K562 (cell line): ENCODE data around the gene ZNF574. TPM values are rescaled to one million over a fixed set of nuclear protein-coding genes. Genes with fewer than 3 reads are reported as not detected.
A peak's percentile ranks its signal among the peaks of the same experiment; 100 is the strongest.

Experiments
- ATAC-seq: fragments of 200-7000 bp; cut with Tn5 transposase; 3 replicates; pipeline ENCODE4 v1.9.1; 2020; ENCODE audit warnings: moderate library complexity
- BruUV-seq: library from RNA; stranded (reverse); fragments of 400-500 nt; replicated peaks from 2 replicates; lab custom pipeline; 2021; lab: Mats Ljungman, UMichigan
- CTCF ChIA-PET: fragments of 300-600 bp; formaldehyde crosslinking; extraction: SDS; loops from one replicate; lab custom pipeline; 2021; ENCODE audit warnings: low intra/inter-chr PET ratio; lab: Yijun Ruan, JAX
- POLR2A ChIA-PET: fragments of 300-600, 350-650 bp; sonication (Branson Sonifier 250); formaldehyde crosslinking; extraction: SDS; loops from one replicate; lab custom pipeline; 2021; ENCODE audit warnings: antibody characterized with exemption, inconsistent platforms; lab: Yijun Ruan, JAX
- DNase-seq, 4 experiments: peaks; one replicate each; pipeline versions ENCODE4 v3.0.0 to v3.0.0-alpha.2; 2011 to 2018; ENCODE audit warnings: low spot score in 3 of 4, mixed read lengths in 3 of 4; ENCODE audit errors: extremely low read depth in 1 of 4
- FAIRE-seq: peaks from 2 replicates; lab custom pipeline; 2011; peaks lifted over from hg19 to GRCh38; lab: Jason Lieb, UNC
- H2AFZ ChIP-seq: 2 replicates; pipeline ENCODE4 v1.6.0; 2011; ENCODE audit warnings: low read depth, low read length, control low read depth, inconsistent platforms
- H3K27ac ChIP-seq: fragments of 200-600 bp; 3 replicates; pipeline ENCODE4 v1.8.0; 2011; ENCODE audit warnings: low read depth, mild to moderate bottlenecking, control low read depth, inconsistent platforms, low read length, moderate library complexity, mixed read lengths; ENCODE audit errors: extremely low read depth
- H3K27me3 ChIP-seq, 2 experiments: fragments of 300-600 bp in 1 of 2; 2 replicates in 1 of 2; 3 replicates in 1 of 2; pipeline versions ENCODE4 v1.6.0 to v1.8.0; 2011; ENCODE audit warnings: inconsistent platforms in 2 of 2, low read length in 2 of 2, mild to moderate bottlenecking in 1 of 2, mixed read lengths in 1 of 2, moderate library complexity in 1 of 2; ENCODE audit not compliant: control insufficient read depth in 2 of 2, insufficient read depth in 2 of 2
- H3K36me3 ChIP-seq: fragments of 300-600 bp; 3 replicates; pipeline ENCODE4 v1.8.0; 2011; ENCODE audit warnings: mild to moderate bottlenecking, low read length, inconsistent platforms; ENCODE audit not compliant: control insufficient read depth, insufficient read depth
- H3K4me1 ChIP-seq, 2 experiments: fragments of 200-600 bp in 1 of 2; replicated peaks in 1 of 2; 2 replicates in 1 of 2; 3 replicates in 1 of 2; pipeline versions ENCODE4 v1.5.1 to v1.8.0; 2011; ENCODE audit warnings: inconsistent platforms in 2 of 2, low read length in 2 of 2, mild to moderate bottlenecking in 1 of 2, mixed read lengths in 1 of 2, moderate library complexity in 1 of 2; ENCODE audit not compliant: control insufficient read depth in 2 of 2, insufficient read depth in 2 of 2
- H3K4me2 ChIP-seq: 2 replicates; pipeline ENCODE4 v1.6.1; 2011; ENCODE audit warnings: low read length, control low read depth, inconsistent platforms, mixed read lengths; ENCODE audit not compliant: insufficient read depth
- H3K4me3 ChIP-seq: fragments of 200-600 bp; sonication (generic), shearing (Covaris generic); 2 replicates; pipeline ENCODE4 v1.5.1; 2016; ENCODE audit warnings: control low read depth, inconsistent platforms
- H3K79me2 ChIP-seq: fragments of 200-600 bp; 3 replicates; pipeline ENCODE4 v1.8.0; 2011; ENCODE audit warnings: low read length, inconsistent platforms; ENCODE audit not compliant: control insufficient read depth, insufficient read depth
- H3K9ac ChIP-seq, 2 experiments: 2 replicates each; pipeline versions ENCODE4 v1.6.0 to v1.6.1; 2011; ENCODE audit warnings: low read depth in 2 of 2, low read length in 2 of 2, control low read depth in 1 of 2, inconsistent platforms in 1 of 2, mild to moderate bottlenecking in 1 of 2, mixed read lengths in 1 of 2; ENCODE audit not compliant: insufficient read depth in 1 of 2
- H3K9me1 ChIP-seq: one replicate; pipeline ENCODE4 v1.6.0; 2011; ENCODE audit warnings: inconsistent platforms, mild to moderate bottlenecking, low read length, moderate library complexity; ENCODE audit not compliant: control insufficient read depth, insufficient read depth
- H3K9me3 ChIP-seq: replicated peaks from 2 replicates; pipeline ENCODE4 v1.5.1; 2011; ENCODE audit warnings: low read depth, low read length, inconsistent platforms; ENCODE audit not compliant: control insufficient read depth, insufficient read depth
- H4K20me1 ChIP-seq: replicated peaks from 2 replicates; pipeline ENCODE4 v1.6.1; 2011; ENCODE audit warnings: low read length, inconsistent platforms, mixed read lengths; ENCODE audit not compliant: control insufficient read depth, insufficient read depth
- C11orf30 ChIP-seq: fragments of 450-650 bp; IDR thresholded peaks from 2 replicates; pipeline ENCODE4 v1.6.1; 2016; ENCODE audit warnings: low read depth, mild to moderate bottlenecking
- IFI16 ChIP-seq: fragments of 250-450 bp; sonication (Bioruptor Pico); IDR thresholded peaks from 2 replicates; pipeline ENCODE4 v2.1.2; 2022; ENCODE audit warnings: mild to moderate bottlenecking, inconsistent platforms
- IRF2 ChIP-seq: sonication (generic); formaldehyde crosslinking; IDR thresholded peaks from 2 replicates; pipeline ENCODE4 v1.8.1; 2022; ENCODE audit warnings: mild to moderate bottlenecking, missing genetic modification reagents
- PHB2 ChIP-seq: fragments of 450-650 bp; IDR thresholded peaks from 2 replicates; pipeline ENCODE4 v1.6.1; 2017; ENCODE audit warnings: low read depth
- POLR2H ChIP-seq: IDR thresholded peaks from 2 replicates; pipeline ENCODE4 v1.6.1; 2016; ENCODE audit warnings: missing genetic modification characterization, low read depth, mild to moderate bottlenecking, control low read depth, missing compliant biosample characterization, moderate library complexity
- TCFL5 ChIP-seq: fragments of 250-450 bp; sonication (Bioruptor Pico); conservative IDR thresholded peaks from 2 replicates; pipeline ENCODE4 v1.6.1; 2021; ENCODE audit warnings: mild to moderate bottlenecking, moderate library complexity, matching md5 sums
- YY1 ChIP-seq, 3 experiments: IDR thresholded peaks; 2 replicates each; pipeline ENCODE4 v1.6.1; 2011; ENCODE audit warnings: low read length in 2 of 3, mild to moderate bottlenecking in 2 of 3, moderate library complexity in 2 of 3, borderline replicate concordance in 1 of 3, control low read depth in 1 of 3, low read depth in 1 of 3; ENCODE audit not compliant: insufficient read depth in 3 of 3, insufficient replicate concordance in 2 of 3, control insufficient read depth in 1 of 3, insufficient read length in 1 of 3; ENCODE audit errors: extremely low read depth in 1 of 3
- WGBS: fragments of 100-300 bp; shearing (Covaris generic); methylation state at CpG from one replicate; pipeline ENCODE4 v1.1.6; 2016; ENCODE audit warnings: low coverage, mixed read lengths; ENCODE audit not compliant: insufficient coverage; ENCODE audit errors: missing lambda C conversion rate; 5-methylcytosine and 5-hydroxymethylcytosine counted together
- in situ Hi-C: fragments of 300-500 bp; cut with MboI; formaldehyde crosslinking; loops from 4 replicates; pipeline ENCODE4 v1.15.0; 2018; ENCODE audit warnings: inconsistent platforms, mixed read lengths
- intact Hi-C: fragments of 100-400 bp; cut with micrococcal nuclease; formaldehyde crosslinking; loops from 2 replicates; pipeline ENCODE4 v1.14.2; 2022
- polyA plus RNA-seq, 8 experiments: library from polyadenylated mRNA; depleted of rRNA in 4 of 8; stranded (reverse) in 5 of 8; unstranded in 3 of 8; fragments of >200 nt; fragmentation: Nextera tagmentation in 2 of 8; fragmentation: Illumina TruSeq in 1 of 8; extraction: Ambion mirVana in 2 of 8; extraction: Trizol in 1 of 8; gene quantifications; 2 replicates each; pipeline versions ENCODE4 v1.2.1 to v1.2.3, GENCODE V29; 2011 to 2014; ENCODE audit warnings: inconsistent platforms in 1 of 8, missing spikeins in 1 of 8
- total RNA-seq, 7 experiments: library from RNA; depleted of rRNA in 6 of 7; stranded (reverse); fragments of >200 nt in 6 of 7; fragmentation: Illumina TruSeq in 2 of 7; extraction: Trizol in 2 of 7; gene quantifications; 2 replicates each; pipeline versions ENCODE4 v1.2.1 to v1.2.3, GENCODE V29; 2011 to 2021; ENCODE audit warnings: low replicate concordance in 1 of 7
- TF ChIP-seq, protein P1 (sequence below): sonication (generic); formaldehyde crosslinking; IDR thresholded peaks from 2 replicates; pipeline ENCODE4 v1.8.1; 2023; ENCODE audit warnings: mild to moderate bottlenecking, missing genetic modification reagents, moderate library complexity
- TF ChIP-seq, protein P2 (sequence below): fragments of 200-800 bp; sonication (Bioruptor generic); IDR thresholded peaks from 2 replicates; pipeline ENCODE4 v1.6.1; 2017; ENCODE audit warnings: missing genetic modification characterization, missing compliant biosample characterization
- TF ChIP-seq, protein P3 (sequence below): sonication (generic); formaldehyde crosslinking; IDR thresholded peaks from 2 replicates; pipeline ENCODE4 v1.8.0; 2022; ENCODE audit warnings: mild to moderate bottlenecking, missing genetic modification reagents
- TF ChIP-seq, protein P4 (sequence below): fragments of 150-350 bp; IDR thresholded peaks from 2 replicates; pipeline ENCODE4 v1.6.1; 2014; ENCODE audit warnings: low read depth, mild to moderate bottlenecking, low read length, borderline replicate concordance
- TF ChIP-seq, protein P5 (sequence below): sonication (generic); formaldehyde crosslinking; IDR thresholded peaks from 2 replicates; pipeline ENCODE4 v1.8.1; 2023; ENCODE audit warnings: mild to moderate bottlenecking, missing genetic modification reagents

The ZNF574 gene
- total and polyA plus RNA-seq, 9 of the 15 experiments (the other 6 are each of a cell fraction or from before 2014, with no cell fraction given): 0.24 to 20.7 (median 8.4) TPM

DNA sequence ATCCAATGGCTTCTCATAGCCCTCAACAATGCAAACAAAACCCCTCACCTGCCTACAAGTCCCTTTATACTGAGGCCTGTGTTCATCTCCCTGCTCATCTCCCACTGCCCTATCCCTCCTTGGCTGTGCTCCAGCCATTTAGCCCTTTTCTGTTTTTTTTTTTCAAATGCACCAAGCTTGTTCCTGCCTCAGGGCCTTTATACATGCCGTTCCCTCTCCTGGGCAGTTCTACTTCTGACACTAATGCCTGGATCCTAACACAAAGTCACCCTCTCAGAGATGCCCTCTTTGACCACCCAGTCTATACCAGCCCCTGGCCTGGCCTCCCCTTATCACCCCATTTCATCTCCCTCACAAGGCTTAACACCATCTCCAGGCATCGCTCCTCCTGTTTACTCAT lies 26.9 kb downstream of the ZNF574 start:
- DNase-seq (no peak), ATAC-seq (no peak), FAIRE-seq (no peak)
- intact Hi-C loops: no loop called here
- Histone ChIP-seq H3K9me1 (no peaks in the 10 kb centered on the region), H3K27ac (no peak overlapping the region), H2AFZ (no peak overlapping the region), H3K36me3 (no peaks in the 10 kb centered on the region), H3K4me1 (no peaks in the 10 kb centered on the region), H3K9ac (peak overlapping the region in 1 of 2 experiments; percentile 7; a peak in 1 of 4 replicates), H3K9me3 (no peaks in the 10 kb centered on the region), H3K4me2 (no peak overlapping the region), H4K20me1 (no peaks in the 10 kb centered on the region), H3K79me2 (no peaks in the 10 kb centered on the region), H3K27me3 (peaks cover 10 to 11% of the 10 kb centered on the region in 2 experiments), H3K4me3 (no peak overlapping the region)
- CTCF ChIA-PET: no interaction called here
- BruUV-seq: no TSS peak
- in situ Hi-C loops: loop anchor here (25.0 kb wide), 1 partner anchor 434 kb away; the partner anchor contains the start of gene CEACAM1
- POLR2A ChIA-PET: interaction anchor here (0.6 kb wide), 1 partner anchor 33 kb away, joined by 3 read pairs; no protein-coding TSS in a partner anchor
- WGBS: 0% methylated on average over 2 of the region's 2 CpGs
- TF ChIP-seq, protein P1, sequence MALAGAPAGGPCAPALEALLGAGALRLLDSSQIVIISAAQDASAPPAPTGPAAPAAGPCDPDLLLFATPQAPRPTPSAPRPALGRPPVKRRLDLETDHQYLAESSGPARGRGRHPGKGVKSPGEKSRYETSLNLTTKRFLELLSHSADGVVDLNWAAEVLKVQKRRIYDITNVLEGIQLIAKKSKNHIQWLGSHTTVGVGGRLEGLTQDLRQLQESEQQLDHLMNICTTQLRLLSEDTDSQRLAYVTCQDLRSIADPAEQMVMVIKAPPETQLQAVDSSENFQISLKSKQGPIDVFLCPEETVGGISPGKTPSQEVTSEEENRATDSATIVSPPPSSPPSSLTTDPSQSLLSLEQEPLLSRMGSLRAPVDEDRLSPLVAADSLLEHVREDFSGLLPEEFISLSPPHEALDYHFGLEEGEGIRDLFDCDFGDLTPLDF: no peak
- no peak for TF ChIP-seq TCFL5 (CRISPR knock-in tag)
- no peak for TF ChIP-seq PHB2
- TF ChIP-seq, protein P2, sequence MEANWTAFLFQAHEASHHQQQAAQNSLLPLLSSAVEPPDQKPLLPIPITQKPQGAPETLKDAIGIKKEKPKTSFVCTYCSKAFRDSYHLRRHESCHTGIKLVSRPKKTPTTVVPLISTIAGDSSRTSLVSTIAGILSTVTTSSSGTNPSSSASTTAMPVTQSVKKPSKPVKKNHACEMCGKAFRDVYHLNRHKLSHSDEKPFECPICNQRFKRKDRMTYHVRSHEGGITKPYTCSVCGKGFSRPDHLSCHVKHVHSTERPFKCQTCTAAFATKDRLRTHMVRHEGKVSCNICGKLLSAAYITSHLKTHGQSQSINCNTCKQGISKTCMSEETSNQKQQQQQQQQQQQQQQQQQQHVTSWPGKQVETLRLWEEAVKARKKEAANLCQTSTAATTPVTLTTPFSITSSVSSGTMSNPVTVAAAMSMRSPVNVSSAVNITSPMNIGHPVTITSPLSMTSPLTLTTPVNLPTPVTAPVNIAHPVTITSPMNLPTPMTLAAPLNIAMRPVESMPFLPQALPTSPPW (CRISPR knock-in tag): no peak
- no peak for TF ChIP-seq IFI16 (CRISPR knock-in tag)
- no peak for TF ChIP-seq POLR2H
- TF ChIP-seq, protein P3, sequence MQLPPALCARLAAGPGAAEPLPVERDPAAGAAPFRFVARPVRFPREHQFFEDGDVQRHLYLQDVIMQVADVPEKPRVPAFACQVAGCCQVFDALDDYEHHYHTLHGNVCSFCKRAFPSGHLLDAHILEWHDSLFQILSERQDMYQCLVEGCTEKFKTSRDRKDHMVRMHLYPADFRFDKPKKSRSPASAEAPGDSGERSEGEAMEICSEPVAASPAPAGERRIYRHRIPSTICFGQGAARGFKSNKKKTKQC (CRISPR knock-in tag): no peak
- TF ChIP-seq YY1 (IDR thresholded peaks at IDR 0.05; ENCODE audit: borderline replicate concordance in 1 of 3, control insufficient read depth in 1 of 3, extremely low read depth in 1 of 3, insufficient read depth in 3 of 3, insufficient read length in 1 of 3, insufficient replicate concordance in 2 of 3, low read depth in 1 of 3, low read length in 2 of 3): no peak
- TF ChIP-seq C11orf30: no peak
- TF ChIP-seq, protein P4, sequence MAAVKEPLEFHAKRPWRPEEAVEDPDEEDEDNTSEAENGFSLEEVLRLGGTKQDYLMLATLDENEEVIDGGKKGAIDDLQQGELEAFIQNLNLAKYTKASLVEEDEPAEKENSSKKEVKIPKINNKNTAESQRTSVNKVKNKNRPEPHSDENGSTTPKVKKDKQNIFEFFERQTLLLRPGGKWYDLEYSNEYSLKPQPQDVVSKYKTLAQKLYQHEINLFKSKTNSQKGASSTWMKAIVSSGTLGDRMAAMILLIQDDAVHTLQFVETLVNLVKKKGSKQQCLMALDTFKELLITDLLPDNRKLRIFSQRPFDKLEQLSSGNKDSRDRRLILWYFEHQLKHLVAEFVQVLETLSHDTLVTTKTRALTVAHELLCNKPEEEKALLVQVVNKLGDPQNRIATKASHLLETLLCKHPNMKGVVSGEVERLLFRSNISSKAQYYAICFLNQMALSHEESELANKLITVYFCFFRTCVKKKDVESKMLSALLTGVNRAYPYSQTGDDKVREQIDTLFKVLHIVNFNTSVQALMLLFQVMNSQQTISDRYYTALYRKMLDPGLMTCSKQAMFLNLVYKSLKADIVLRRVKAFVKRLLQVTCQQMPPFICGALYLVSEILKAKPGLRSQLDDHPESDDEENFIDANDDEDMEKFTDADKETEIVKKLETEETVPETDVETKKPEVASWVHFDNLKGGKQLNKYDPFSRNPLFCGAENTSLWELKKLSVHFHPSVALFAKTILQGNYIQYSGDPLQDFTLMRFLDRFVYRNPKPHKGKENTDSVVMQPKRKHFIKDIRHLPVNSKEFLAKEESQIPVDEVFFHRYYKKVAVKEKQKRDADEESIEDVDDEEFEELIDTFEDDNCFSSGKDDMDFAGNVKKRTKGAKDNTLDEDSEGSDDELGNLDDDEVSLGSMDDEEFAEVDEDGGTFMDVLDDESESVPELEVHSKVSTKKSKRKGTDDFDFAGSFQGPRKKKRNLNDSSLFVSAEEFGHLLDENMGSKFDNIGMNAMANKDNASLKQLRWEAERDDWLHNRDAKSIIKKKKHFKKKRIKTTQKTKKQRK: no peak
- TF ChIP-seq, protein P5, sequence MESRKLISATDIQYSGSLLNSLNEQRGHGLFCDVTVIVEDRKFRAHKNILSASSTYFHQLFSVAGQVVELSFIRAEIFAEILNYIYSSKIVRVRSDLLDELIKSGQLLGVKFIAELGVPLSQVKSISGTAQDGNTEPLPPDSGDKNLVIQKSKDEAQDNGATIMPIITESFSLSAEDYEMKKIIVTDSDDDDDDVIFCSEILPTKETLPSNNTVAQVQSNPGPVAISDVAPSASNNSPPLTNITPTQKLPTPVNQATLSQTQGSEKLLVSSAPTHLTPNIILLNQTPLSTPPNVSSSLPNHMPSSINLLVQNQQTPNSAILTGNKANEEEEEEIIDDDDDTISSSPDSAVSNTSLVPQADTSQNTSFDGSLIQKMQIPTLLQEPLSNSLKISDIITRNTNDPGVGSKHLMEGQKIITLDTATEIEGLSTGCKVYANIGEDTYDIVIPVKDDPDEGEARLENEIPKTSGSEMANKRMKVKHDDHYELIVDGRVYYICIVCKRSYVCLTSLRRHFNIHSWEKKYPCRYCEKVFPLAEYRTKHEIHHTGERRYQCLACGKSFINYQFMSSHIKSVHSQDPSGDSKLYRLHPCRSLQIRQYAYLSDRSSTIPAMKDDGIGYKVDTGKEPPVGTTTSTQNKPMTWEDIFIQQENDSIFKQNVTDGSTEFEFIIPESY (CRISPR knock-in tag): no peak
- TF ChIP-seq IRF2 (CRISPR knock-in tag): no peak
